H1 (cell line): ENCODE measurements around the gene MUC22. TPM values are rescaled to one million over a fixed set of nuclear protein-coding genes. Genes with fewer than 3 reads are reported as not detected.

Experiments
- CTCF ChIA-PET: fragments of 300-600 bp; sonication (Branson Sonifier 250); formaldehyde crosslinking; loops from one replicate; lab custom pipeline; 2021; ENCODE audit not compliant: partially characterized antibody; lab: Charles Lee
- POLR2A ChIA-PET: fragments of 300-600 bp; sonication (Branson Sonifier 250); formaldehyde crosslinking; loops from one replicate; lab custom pipeline; 2021; ENCODE audit warnings: inconsistent platforms; ENCODE audit not compliant: partially characterized antibody; lab: Charles Lee
- DNase-seq, 2 experiments: peaks; one replicate each; pipeline versions ENCODE4 v3.0.0 to v3.0.0-alpha.2; 2010 to 2022; ENCODE audit warnings: low spot score in 2 of 2, low read depth in 1 of 2, mixed read lengths in 1 of 2
- FAIRE-seq: peaks from 2 replicates; lab custom pipeline; 2011; peaks lifted over from hg19 to GRCh38; lab: Jason Lieb, UNC
- H2AFZ ChIP-seq: 2 replicates; pipeline ENCODE4 v1.8.1; 2012; ENCODE audit warnings: low read length, inconsistent platforms
- H2AK5ac ChIP-seq: 2 replicates; pipeline ENCODE4 v1.6.1; 2013; ENCODE audit warnings: low read depth, low read length
- H2BK120ac ChIP-seq: replicated peaks from 2 replicates; pipeline ENCODE3; 2013; ENCODE audit warnings: low read depth, low read length, inconsistent platforms
- H2BK12ac ChIP-seq: 2 replicates; pipeline ENCODE4 v1.6.1; 2013; ENCODE audit warnings: low read depth, low read length
- H2BK15ac ChIP-seq: 2 replicates; pipeline ENCODE4 v1.6.1; 2013; ENCODE audit warnings: low read length
- H2BK20ac ChIP-seq: 2 replicates; pipeline ENCODE4 v1.6.1; 2013; ENCODE audit warnings: low read length
- H2BK5ac ChIP-seq: 2 replicates; pipeline ENCODE4 v1.6.1; 2013; ENCODE audit warnings: low read depth, low read length
- H3K14ac ChIP-seq: 2 replicates; pipeline ENCODE4 v1.6.1; 2013; ENCODE audit warnings: inconsistent platforms; ENCODE audit not compliant: insufficient read length
- H3K18ac ChIP-seq: 2 replicates; pipeline ENCODE4 v1.6.1; 2013; ENCODE audit warnings: low read length; ENCODE audit errors: extremely low read depth
- H3K23ac ChIP-seq: 2 replicates; pipeline ENCODE4 v1.6.1; 2013; ENCODE audit warnings: inconsistent platforms; ENCODE audit not compliant: insufficient read length
- H3K23me2 ChIP-seq: 2 replicates; pipeline ENCODE4 v1.6.1; 2013; ENCODE audit warnings: low read depth, low read length
- H3K27ac ChIP-seq: 2 replicates; pipeline ENCODE4 v1.6.1; 2011; ENCODE audit warnings: low read depth, low read length, inconsistent platforms
- H3K27me3 ChIP-seq, 4 experiments: replicated peaks in 1 of 4; 1 replicate in 1 of 4; 2 replicates in 3 of 4; pipeline versions ENCODE4 v1.6.1 to v1.8.1; 2011 to 2013; ENCODE audit warnings: low read length in 3 of 4, mild to moderate bottlenecking in 3 of 4, inconsistent platforms in 2 of 4, mixed read lengths in 2 of 4, moderate library complexity in 1 of 4; ENCODE audit not compliant: control insufficient read depth in 3 of 4, insufficient read depth in 3 of 4; ENCODE audit errors: extremely low read depth in 1 of 4
- H3K36me3 ChIP-seq, 4 experiments: 2 replicates each; pipeline versions ENCODE4 v1.6.1 to v1.8.1; 2011 to 2013; ENCODE audit warnings: mild to moderate bottlenecking in 4 of 4, low read length in 3 of 4, moderate library complexity in 2 of 4, control low read depth in 1 of 4, inconsistent platforms in 1 of 4; ENCODE audit not compliant: insufficient read depth in 4 of 4, control insufficient read depth in 2 of 4
- H3K4ac ChIP-seq: replicated peaks from 2 replicates; pipeline ENCODE3; 2013; ENCODE audit warnings: low read length, low read depth, mixed read lengths, inconsistent platforms; ENCODE audit not compliant: insufficient read length
- H3K4me1 ChIP-seq, 4 experiments: replicated peaks in 1 of 4; 1 replicate in 1 of 4; 2 replicates in 3 of 4; pipeline versions ENCODE4 v1.6.1 to v1.8.1; 2011 to 2013; ENCODE audit warnings: low read length in 3 of 4, inconsistent platforms in 2 of 4, mixed read lengths in 1 of 4; ENCODE audit not compliant: insufficient read depth in 4 of 4, control insufficient read depth in 3 of 4
- H3K4me2 ChIP-seq, 2 experiments: 2 replicates each; pipeline versions ENCODE4 v1.6.1 to v1.8.1; 2011 to 2013; ENCODE audit warnings: low read depth in 2 of 2, low read length in 2 of 2, control low read depth in 1 of 2, inconsistent platforms in 1 of 2, mild to moderate bottlenecking in 1 of 2; ENCODE audit not compliant: insufficient read depth in 1 of 2
- H3K4me3 ChIP-seq, 4 experiments: fragments of 200-600, 300-600 bp in 1 of 4; sonication (generic), shearing (Covaris generic), sonication (Bioruptor Twin) in 1 of 4; 2 replicates each; pipeline versions ENCODE4 v1.5.1 to v1.8.1; 2011 to 2016; ENCODE audit warnings: low read length in 4 of 4, low read depth in 3 of 4, control low read depth in 2 of 4, inconsistent platforms in 2 of 4, mild to moderate bottlenecking in 2 of 4, mixed read lengths in 1 of 4, moderate library complexity in 1 of 4; ENCODE audit not compliant: insufficient read depth in 2 of 4; ENCODE audit errors: extremely low read depth in 1 of 4
- H3K56ac ChIP-seq: replicated peaks from 2 replicates; pipeline ENCODE3; 2013; ENCODE audit warnings: low read depth, mild to moderate bottlenecking, mixed read lengths, low read length, inconsistent platforms; ENCODE audit not compliant: insufficient read length
- H3K79me1 ChIP-seq: 2 replicates; pipeline ENCODE4 v1.6.1; 2013; ENCODE audit warnings: low read depth, low read length, control low read depth
- H3K79me2 ChIP-seq, 2 experiments: 2 replicates each; pipeline versions ENCODE4 v1.6.1 to v1.8.1; 2012 to 2013; ENCODE audit warnings: low read length in 2 of 2, mild to moderate bottlenecking in 2 of 2, inconsistent platforms in 1 of 2; ENCODE audit not compliant: insufficient read depth in 2 of 2, control insufficient read depth in 1 of 2
- H3K9ac ChIP-seq, 4 experiments: replicated peaks in 1 of 4; 1 replicate in 1 of 4; 2 replicates in 3 of 4; pipeline versions ENCODE4 v1.6.1 to v1.8.1; 2011 to 2013; ENCODE audit warnings: low read depth in 3 of 4, low read length in 3 of 4, control low read depth in 2 of 4, mild to moderate bottlenecking in 2 of 4, moderate library complexity in 2 of 4, inconsistent platforms in 1 of 4; ENCODE audit errors: extremely low read depth in 1 of 4
- H3K9me3 ChIP-seq, 2 experiments: 2 replicates each; pipeline versions ENCODE4 v1.6.1 to v1.8.1; 2012 to 2013; ENCODE audit warnings: mild to moderate bottlenecking in 2 of 2, moderate library complexity in 2 of 2, control low read depth in 1 of 2, inconsistent platforms in 1 of 2, low read depth in 1 of 2, low read length in 1 of 2, mixed read lengths in 1 of 2; ENCODE audit not compliant: insufficient read depth in 2 of 2
- H4K20me1 ChIP-seq, 2 experiments: replicated peaks in 1 of 2; 2 replicates each; pipeline versions ENCODE3 to v1.8.1; 2011 to 2013; ENCODE audit warnings: inconsistent platforms in 2 of 2, low read length in 2 of 2, mild to moderate bottlenecking in 1 of 2; ENCODE audit not compliant: insufficient read depth in 2 of 2, control insufficient read depth in 1 of 2
- H4K5ac ChIP-seq: 2 replicates; pipeline ENCODE4 v1.6.1; 2013; ENCODE audit warnings: low read length, low read depth, mixed read lengths, inconsistent platforms; ENCODE audit not compliant: insufficient read length
- H4K8ac ChIP-seq: 2 replicates; pipeline ENCODE4 v1.8.0; 2013; ENCODE audit warnings: mild to moderate bottlenecking, moderate library complexity, low read length, inconsistent platforms; ENCODE audit not compliant: insufficient read depth; ENCODE audit errors: extremely low read depth
- H4K91ac ChIP-seq: replicated peaks from 2 replicates; pipeline ENCODE3; 2013; ENCODE audit warnings: low read length, mixed read lengths, inconsistent platforms; ENCODE audit not compliant: insufficient read length
- CREB1 ChIP-seq: IDR thresholded peaks from 2 replicates; pipeline ENCODE4 v1.6.1; 2012; ENCODE audit warnings: inconsistent platforms
- GTF2F1 ChIP-seq: IDR thresholded peaks from 2 replicates; pipeline ENCODE4 v1.6.1; 2012; ENCODE audit warnings: low read depth, low read length, improper control_type of control experiment, borderline replicate concordance
- RAD21 ChIP-seq, 2 experiments: IDR thresholded peaks in 1 of 2; conservative IDR thresholded peaks in 1 of 2; 2 replicates each; pipeline ENCODE4 v1.6.1; 2011; ENCODE audit warnings: low read depth in 2 of 2, low read length in 2 of 2, improper control_type of control experiment in 1 of 2, inconsistent platforms in 1 of 2, mild to moderate bottlenecking in 1 of 2, moderate library complexity in 1 of 2
- SRF ChIP-seq: IDR thresholded peaks from 2 replicates; pipeline ENCODE4 v1.6.1; 2011; ENCODE audit warnings: mild to moderate bottlenecking, low read depth, low read length, moderate library complexity
- TBP ChIP-seq: IDR thresholded peaks from 2 replicates; pipeline ENCODE4 v1.6.1; 2011; ENCODE audit warnings: low read depth, low read length, improper control_type of control experiment
- YY1 ChIP-seq: IDR thresholded peaks from 2 replicates; pipeline ENCODE4 v1.6.1; 2011; ENCODE audit warnings: low read depth, mild to moderate bottlenecking, low read length
- WGBS, 2 experiments: shearing (Covaris generic) in 1 of 2; methylation state at CpG; one replicate each; pipeline versions ENCODE4 v1.1.6 to v1.1.7; 2013 to 2015; ENCODE audit warnings: low lambda C conversion rate in 2 of 2, mixed read lengths in 2 of 2, inconsistent platforms in 1 of 2, low coverage in 1 of 2, missing lambda C conversion rate in 1 of 2; ENCODE audit not compliant: insufficient replicate concordance in 2 of 2, insufficient coverage in 1 of 2, insufficient read length in 1 of 2; ENCODE audit errors: extremely low coverage in 1 of 2, missing lambda C conversion rate in 1 of 2; 5-methylcytosine and 5-hydroxymethylcytosine counted together
- polyA plus RNA-seq, 7 experiments: library from polyadenylated mRNA; depleted of rRNA in 3 of 7; stranded (reverse) in 5 of 7; unstranded in 2 of 7; fragments of >200 nt in 5 of 7; fragments of 200-250 nt in 2 of 7; gene quantifications; 1 replicate in 5 of 7; 2 replicates in 1 of 7; 4 replicates in 1 of 7; pipeline versions ENCODE4 v1.2.1 to v1.2.3, GENCODE V29; 2011 to 2013; ENCODE audit warnings: missing spikeins in 2 of 7, mixed read lengths in 2 of 7
- total RNA-seq: library from RNA; stranded (reverse); fragmentation: NEBNext Ultra II Directional; extraction: Animal tissue kit (Norgen Biotek cat#: 25700); gene quantifications from 2 replicates; pipeline ENCODE4 v1.2.1, GENCODE V29; 2021
- TF ChIP-seq, protein P1 (sequence below), 3 experiments: IDR thresholded peaks; 1 replicate in 2 of 3; 2 replicates in 1 of 3; pipeline versions ENCODE4 v1.5.1 to v1.6.1; 2011; ENCODE audit warnings: low read length in 3 of 3, mild to moderate bottlenecking in 3 of 3, inconsistent platforms in 2 of 3, low read depth in 1 of 3, moderate library complexity in 1 of 3; ENCODE audit not compliant: insufficient read depth in 1 of 3; ENCODE audit errors: control extremely low read depth in 1 of 3

Gene MUC22
- total and polyA plus RNA-seq, 2 of the 8 experiments (the other 6 are each of a cell fraction or from before 2014, with no cell fraction given): 0.02 TPM; not detected in 1

DNA sequence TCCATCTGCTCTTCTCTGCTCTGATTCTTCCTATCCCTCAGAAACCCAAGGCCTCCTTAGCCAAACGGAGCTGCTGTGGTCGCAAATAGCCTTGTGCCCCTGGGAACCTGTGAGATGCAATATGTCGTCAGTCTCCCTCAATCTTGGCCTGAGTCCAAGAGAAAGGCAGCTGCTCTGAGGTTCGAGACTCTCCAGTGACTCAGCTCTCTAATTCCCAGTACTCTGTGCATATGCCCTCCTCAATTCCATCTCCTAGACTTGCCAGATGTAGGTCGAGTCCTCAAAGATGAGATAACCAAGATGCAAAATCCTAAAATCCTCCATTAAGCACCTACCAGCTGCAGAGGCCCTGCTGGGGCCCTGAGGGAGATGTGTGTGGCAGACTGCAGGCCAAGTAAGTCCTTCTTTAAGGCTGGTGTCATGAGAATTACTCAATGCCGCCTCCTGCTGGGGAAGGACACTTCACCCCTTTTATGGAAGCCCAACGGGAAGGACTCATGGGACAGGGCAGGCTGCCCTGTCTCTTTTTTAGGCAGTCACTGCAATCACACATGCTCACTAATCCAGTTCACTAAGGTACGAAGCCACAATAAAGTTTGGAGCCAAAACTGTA is 73.6 kb downstream of the MUC22 start:
- H2AK5ac ChIP-seq: no peak overlapping the region
- no peak overlapping the region for H4K8ac ChIP-seq
- H3K23me2 ChIP-seq: 0 out of 2 replicates have a peak, but pooled peaks cover 2% of the 10 kb centered on the region
- H4K91ac ChIP-seq: no peak overlapping the region
- H3K4me2 ChIP-seq: no peak overlapping the region
- no peak overlapping the region for H3K23ac ChIP-seq
- no peak overlapping the region for H3K9ac ChIP-seq
- no peaks in the 10 kb centered on the region for H3K36me3 ChIP-seq
- 0 out of 2 replicates have a peak overlapping the region, but pooled peaks have one; percentile 11 for H2BK20ac ChIP-seq
- peak; percentile 63 for FAIRE-seq
- H4K5ac ChIP-seq: no peak overlapping the region
- H3K4me3 ChIP-seq: no peak overlapping the region
- H2BK15ac ChIP-seq: no peak overlapping the region
- H3K79me1 ChIP-seq: no peaks in the 10 kb centered on the region
- H3K4ac ChIP-seq: no peak overlapping the region
- no peaks in the 10 kb centered on the region for H3K27me3 ChIP-seq
- H3K56ac ChIP-seq: no peak overlapping the region
- TF ChIP-seq CREB1 (peak; percentile 35; the same call in 1 of the 2 replicates), YY1 (peak; percentile 21; the same call in 1 of the 2 replicates), TBP (no peak), GTF2F1 (no peak), RAD21 (IDR thresholded peaks at IDR 0.05 in 1 of 2, conservative IDR thresholded peaks at IDR 0.05 in 1 of 2; ENCODE audit: low read depth in 2 of 2, low read length in 2 of 2) (peak; percentile 48 to 62), SRF (peak; percentile 60; the same call in 1 of the 2 replicates)
- TF ChIP-seq, protein P1, sequence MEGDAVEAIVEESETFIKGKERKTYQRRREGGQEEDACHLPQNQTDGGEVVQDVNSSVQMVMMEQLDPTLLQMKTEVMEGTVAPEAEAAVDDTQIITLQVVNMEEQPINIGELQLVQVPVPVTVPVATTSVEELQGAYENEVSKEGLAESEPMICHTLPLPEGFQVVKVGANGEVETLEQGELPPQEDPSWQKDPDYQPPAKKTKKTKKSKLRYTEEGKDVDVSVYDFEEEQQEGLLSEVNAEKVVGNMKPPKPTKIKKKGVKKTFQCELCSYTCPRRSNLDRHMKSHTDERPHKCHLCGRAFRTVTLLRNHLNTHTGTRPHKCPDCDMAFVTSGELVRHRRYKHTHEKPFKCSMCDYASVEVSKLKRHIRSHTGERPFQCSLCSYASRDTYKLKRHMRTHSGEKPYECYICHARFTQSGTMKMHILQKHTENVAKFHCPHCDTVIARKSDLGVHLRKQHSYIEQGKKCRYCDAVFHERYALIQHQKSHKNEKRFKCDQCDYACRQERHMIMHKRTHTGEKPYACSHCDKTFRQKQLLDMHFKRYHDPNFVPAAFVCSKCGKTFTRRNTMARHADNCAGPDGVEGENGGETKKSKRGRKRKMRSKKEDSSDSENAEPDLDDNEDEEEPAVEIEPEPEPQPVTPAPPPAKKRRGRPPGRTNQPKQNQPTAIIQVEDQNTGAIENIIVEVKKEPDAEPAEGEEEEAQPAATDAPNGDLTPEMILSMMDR (IDR thresholded peaks at IDR 0.05; ENCODE audit: control extremely low read depth in 1 of 3, insufficient read depth in 1 of 3, low read depth in 1 of 3, low read length in 3 of 3): peak; percentile 67 to 80 (median 72)
- CTCF ChIA-PET: interaction anchor here (0.5 to 13.3 kb wide), 27 partner anchors 9 to 732 kb away, joined by 3 to 285 read pairs (median 4); partner anchors contain the start of genes CCHCR1, GTF2H4 and VARS2
- no peaks in the 10 kb centered on the region for H4K20me1 ChIP-seq
- H2BK120ac ChIP-seq: no peak overlapping the region
- H3K27ac ChIP-seq: no peak overlapping the region
- no peaks in the 10 kb centered on the region for H3K79me2 ChIP-seq
- POLR2A ChIA-PET: interaction anchor here (1.0 to 1.6 kb wide), 3 partner anchors 12 to 171 kb away, joined by 3 to 4 read pairs (median 4); partner anchors contain the start of gene VARS2
- no peak overlapping the region for H2BK12ac ChIP-seq
- H2BK5ac ChIP-seq: 0 out of 2 replicates have a peak overlapping the region, but pooled peaks have one; percentile 3
- H3K14ac ChIP-seq: no peak overlapping the region
- peaks cover 0 to 4% (median 3%) of the 10 kb centered on the region in 4 experiments; a peak in 6 of 7 replicates for H3K4me1 ChIP-seq
- no peaks in the 10 kb centered on the region for H3K9me3 ChIP-seq
- peak; percentile 54 to 84 for DNase-seq
- 67% methylated on average over 8 of the region's 8 CpGs; no CpG with 5 or more reads in 1 of the 2 experiments for whole genome bisulfite sequencing, 2 experiments
- peak overlapping the region; percentile 17; the same call in 1 of the 2 replicates for H3K18ac ChIP-seq
- peak overlapping the region; percentile 74 for H2AFZ ChIP-seq
